GM21529 (cell line): ENCODE results near the gene C15orf39.
"Not testable (repeated sequence)": the region's sequence is repeated elsewhere in the genome, so short reads cannot be mapped to it uniquely, and the experiment has no call there.

Source experiments
- ATAC-seq: cut with Tn5 transposase; IDR thresholded peaks from one replicate; pipeline ENCODE4 v1.9.1; 2021; ENCODE audit not compliant: unreplicated experiment

Gene C15orf39

GRCh38 chr15:75201616-75202250 lies at the start of gene C15orf39:
Gene C15orf39, plus strand, starts transcription at chr15:75201882. Its CDS starts 4,167 bp downstream, at chr15:75206049.
- ATAC-seq: peak; percentile 39

DNA sequence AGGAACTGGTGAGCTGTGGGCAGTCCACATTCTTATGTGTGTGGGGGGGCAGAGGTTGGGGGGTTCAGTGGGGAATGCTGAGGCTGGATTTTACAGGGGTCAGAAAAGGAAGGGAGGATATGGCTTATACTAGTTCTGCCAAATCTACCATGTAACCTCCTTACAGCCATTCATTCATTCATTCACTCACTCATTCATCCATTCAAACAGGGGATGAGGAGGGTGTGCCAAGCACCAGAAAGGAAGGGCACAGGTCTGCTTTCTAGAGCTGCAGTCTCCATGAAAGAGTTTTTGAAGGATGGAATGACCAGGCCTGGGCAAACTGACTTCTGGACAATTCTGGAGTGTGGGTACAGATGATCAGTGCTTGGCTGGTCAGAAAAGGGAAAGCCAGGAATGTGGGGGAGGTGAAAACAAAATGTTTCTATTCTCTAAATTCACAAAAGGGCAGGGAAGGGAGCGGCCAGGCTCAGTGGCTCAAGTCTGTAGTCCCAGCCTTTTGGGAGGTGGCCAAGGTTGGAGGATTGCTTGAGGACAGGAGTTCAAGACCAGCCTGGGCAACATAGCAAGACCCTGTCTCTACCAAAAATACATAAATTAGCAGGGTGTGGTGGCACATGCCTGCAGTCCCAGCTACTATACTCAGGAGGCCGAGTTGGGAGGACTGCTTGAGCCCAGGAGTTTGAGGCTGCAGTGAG lies 49.2 kb upstream of the C15orf39 start:
- no peak for ATAC-seq

DNA sequence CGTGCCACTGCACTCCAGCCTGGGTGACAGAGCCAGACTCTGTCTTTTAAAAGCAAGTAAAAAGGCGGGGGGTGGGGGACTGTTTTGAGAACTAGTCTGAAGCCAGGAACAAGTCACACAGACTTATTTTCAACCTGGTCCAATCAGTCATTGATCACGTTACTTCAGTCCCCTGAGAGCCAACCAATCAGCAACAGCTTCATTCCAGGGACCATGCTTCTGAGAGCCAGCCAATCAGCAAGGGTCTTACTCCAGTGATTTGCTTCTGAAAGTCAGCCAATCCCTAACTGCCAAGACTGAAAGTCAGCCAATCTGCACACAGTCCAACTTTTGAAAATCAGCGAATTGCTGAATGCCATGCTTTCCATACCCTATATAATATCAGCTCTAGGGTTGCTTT lies 48.6 kb upstream of the C15orf39 start:
- no peak for ATAC-seq

- ATAC-seq: no peak
These were observed 48.0 kb upstream of the C15orf39 start for GRCh38 chr15:75153565-75154276.

DNA sequence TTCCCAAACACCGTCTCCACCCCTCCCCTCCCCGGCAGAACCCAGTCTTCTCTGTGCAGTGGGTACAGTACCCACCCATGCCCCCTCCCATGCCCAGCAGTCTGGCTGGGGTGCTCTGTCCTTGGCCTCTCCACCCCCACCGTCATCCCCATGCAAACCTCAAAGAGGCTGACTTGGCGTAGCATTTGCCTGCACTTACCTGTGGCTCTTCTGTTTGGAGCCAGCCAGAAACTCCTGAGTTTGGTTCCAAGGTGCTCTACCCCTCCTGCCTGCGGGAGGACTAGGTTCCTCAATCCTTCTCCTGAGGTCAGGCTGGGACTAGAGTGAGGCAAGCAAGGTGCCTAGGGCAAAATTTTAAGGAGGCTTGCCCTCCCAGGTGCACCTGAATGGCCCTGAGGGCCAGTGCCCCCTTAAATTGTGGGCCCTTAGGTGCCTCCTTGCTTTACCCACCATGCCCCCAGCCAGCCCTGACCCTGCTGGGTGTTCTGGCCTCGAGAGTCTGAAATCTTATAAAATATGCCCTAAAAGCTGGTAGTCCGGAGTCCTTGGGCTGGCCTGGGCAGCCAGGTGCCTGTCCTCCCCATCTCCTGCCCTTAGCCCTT lies 47.1 kb upstream of the C15orf39 start:
- ATAC-seq: no peak

DNA sequence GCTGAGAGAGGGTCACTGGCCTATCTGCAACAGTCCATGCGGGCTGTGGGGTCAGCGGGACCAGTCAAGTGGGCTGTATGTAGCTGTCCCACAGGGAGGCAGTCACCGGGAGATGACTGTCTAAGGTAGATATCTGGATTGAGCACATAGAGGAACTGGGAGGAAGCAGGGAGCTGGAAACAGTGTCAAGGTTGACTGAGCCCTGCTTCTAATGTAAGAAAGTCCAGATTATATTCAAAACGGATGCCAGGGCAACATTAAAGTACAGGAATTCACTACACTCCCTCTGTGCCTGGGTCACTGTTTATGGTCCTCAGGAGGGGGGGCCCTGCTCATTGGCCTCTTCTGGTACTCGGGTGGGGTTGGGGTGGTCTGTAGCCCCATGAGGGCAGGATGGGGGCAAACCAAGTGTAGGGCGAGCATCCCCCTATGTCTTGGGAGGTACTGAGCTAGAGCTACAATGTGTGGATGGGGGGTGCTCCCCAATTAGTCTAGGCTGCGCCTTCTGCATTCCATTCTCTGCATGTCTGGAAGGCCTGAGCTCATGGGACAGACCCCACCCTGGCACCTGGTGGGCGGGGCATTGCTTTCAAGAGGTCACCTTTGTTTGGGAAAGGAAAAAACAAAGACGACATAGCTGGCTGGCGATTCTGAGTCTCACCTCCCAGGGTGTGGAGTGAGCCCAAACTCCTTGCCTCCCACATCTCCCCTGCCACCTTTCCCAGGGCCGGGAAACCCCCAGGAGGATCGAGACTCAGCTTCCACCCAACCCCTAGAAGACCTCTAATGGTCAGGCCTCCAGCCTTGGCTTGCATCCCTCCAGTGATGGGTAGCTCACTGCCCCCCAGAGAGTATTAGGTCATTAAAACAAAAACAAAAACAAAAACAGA lies 45.1 kb upstream of the C15orf39 start:
- no peak for ATAC-seq

DNA sequence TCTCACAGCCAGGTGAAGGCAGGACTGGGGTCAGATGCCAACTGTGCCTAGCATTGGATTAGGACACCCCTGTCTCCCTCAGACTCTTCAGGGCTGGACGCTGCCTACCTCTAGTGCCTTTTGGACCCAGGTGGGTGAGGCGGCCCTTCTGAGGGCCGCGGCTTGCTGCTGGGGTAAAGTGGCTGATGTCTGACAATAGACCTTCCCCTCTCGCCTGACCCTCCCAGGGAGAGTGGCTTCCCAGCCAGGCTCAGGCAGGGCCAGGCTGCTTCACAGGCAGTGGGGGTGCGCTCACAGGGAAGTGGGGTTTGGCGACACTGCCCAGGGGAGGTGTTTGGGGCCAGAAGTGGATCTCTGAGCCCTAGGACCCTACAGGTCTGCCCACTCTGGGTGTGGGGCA lies 43.3 kb upstream of the C15orf39 start:
- no peak for ATAC-seq

- ATAC-seq: no peak
These were observed 42.4 kb upstream of the C15orf39 start for GRCh38 chr15:75159244-75159643.

GRCh38 chr15:75161106-75161916 lies 40.4 kb upstream of the C15orf39 start:
- no peak for ATAC-seq

- ATAC-seq: no peak
These were observed 39.7 kb upstream of the C15orf39 start for GRCh38 chr15:75161917-75162414.

GRCh38 chr15:75163150-75163564 lies 38.5 kb upstream of the C15orf39 start:
- no peak for ATAC-seq

DNA sequence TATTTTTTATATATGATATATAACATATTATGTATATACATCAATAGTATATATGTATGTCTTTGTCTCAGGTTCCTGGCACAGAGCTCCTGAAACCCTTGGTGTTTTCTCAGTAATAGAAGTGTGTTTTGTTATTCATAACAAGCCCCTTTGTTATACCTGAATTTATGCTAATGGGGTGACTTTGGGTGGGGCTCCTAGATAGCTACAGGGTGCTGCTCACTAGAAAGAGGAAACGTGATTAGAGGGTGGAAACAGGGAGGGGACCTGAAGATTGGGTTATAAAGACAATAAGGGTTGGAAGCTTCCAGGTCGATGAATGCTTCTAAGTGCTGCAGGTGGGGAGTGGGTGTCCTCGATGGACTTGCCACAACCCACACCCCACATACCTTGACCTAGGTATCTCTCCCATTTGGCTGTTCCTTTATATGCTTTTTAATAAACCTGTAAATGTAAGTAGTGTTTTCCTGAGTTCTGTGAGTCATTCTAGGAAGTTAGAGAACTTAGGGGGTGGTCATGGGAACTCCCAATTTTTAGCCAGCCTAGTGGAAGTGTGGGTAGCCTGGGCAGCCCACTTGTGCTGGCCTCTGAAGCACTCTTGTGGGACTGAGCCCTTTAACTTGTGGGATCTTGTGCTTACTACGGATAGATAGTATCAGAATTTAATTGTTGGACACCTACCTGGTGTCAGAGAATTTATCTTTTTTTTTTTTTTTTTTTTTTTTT lies 36.9 kb upstream of the C15orf39 start:
- no peak for ATAC-seq

- not testable (repeated sequence) for ATAC-seq
These were observed 35.1 kb upstream of the C15orf39 start for GRCh38 chr15:75166489-75167063.

GRCh38 chr15:75167588-75168350 lies 33.9 kb upstream of the C15orf39 start:
- no peak for ATAC-seq

- no peak for ATAC-seq
These were observed 33.3 kb upstream of the C15orf39 start for GRCh38 chr15:75168374-75168773.

DNA sequence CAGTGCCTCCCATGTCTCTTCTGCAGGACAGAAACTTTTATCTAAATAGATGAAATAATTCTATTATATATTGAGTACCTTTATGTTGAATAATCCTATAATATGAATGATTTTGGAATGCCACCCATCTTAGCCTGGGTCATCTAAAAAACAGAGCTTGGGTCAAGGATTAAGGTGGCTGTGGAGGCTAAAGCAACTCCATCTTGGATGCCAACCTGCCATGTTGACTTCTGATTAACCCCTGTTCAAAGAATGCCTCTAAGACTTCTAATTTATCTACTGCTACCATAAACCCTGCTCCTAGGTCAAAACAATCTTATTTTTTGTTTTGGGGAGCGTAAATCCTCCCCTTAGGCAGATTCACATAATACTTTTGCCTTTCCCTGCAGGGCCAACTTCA lies 31.5 kb upstream of the C15orf39 start:
- no peak for ATAC-seq

GRCh38 chr15:75170711-75171341 lies 30.9 kb upstream of the C15orf39 start:
- ATAC-seq: no peak
